Ovary (tissue), 9 donors: ENCODE results near the gene MIGA1. TPM values are rescaled to one million over a fixed set of nuclear protein-coding genes. Genes with fewer than 3 reads are reported as not detected.

Experiments used
- DNase-seq, 5 donors: peaks; one replicate each; pipeline ENCODE4 v3.0.0-alpha.2; 2019 to 2020
- H3K27ac ChIP-seq, 2 donors: fragments of 200-600 bp; one replicate each; pipeline versions ENCODE4 v1.5.1 to v1.8.0; 2019 to 2022
- H3K27me3 ChIP-seq: fragments of 200-600 bp; one replicate; pipeline ENCODE4 v1.8.0; 2022
- H3K36me3 ChIP-seq: fragments of 200-600 bp; sonication (generic); one replicate; pipeline ENCODE4 v1.5.1; 2019
- H3K4me1 ChIP-seq: one replicate; pipeline ENCODE4 v1.8.1; 2013; ENCODE audit warnings: mild to moderate bottlenecking, moderate library complexity; ENCODE audit not compliant: insufficient read depth
- H3K4me3 ChIP-seq: fragments of 200-600 bp; sonication (generic); one replicate; pipeline ENCODE4 v1.5.1; 2017
- H3K9me3 ChIP-seq, 2 donors: fragments of 200-600 bp in 1 of 2; sonication (generic) in 1 of 2; one replicate each; pipeline versions ENCODE4 v1.5.1 to v1.8.1; 2013 to 2019; ENCODE audit warnings: mild to moderate bottlenecking in 1 of 2, moderate library complexity in 1 of 2
- EP300 ChIP-seq: sonication (generic); formaldehyde crosslinking; IDR thresholded peaks from one replicate; pipeline ENCODE4 v1.6.1; 2017; ENCODE audit warnings: antibody characterized with exemption
- POLR2A ChIP-seq: fragments of 450-650 bp; IDR thresholded peaks from one replicate; pipeline ENCODE4 v1.6.1; 2017; ENCODE audit warnings: antibody characterized with exemption, mild to moderate bottlenecking, moderate library complexity
- WGBS, 3 donors: extraction: QIAGEN DNeasy Blood & Tissue Kit in 1 of 3; methylation state at CpG; one replicate each; pipeline versions ENCODE4 v1.1.5 to v1.1.7; 2013 to 2017; 5-methylcytosine and 5-hydroxymethylcytosine counted together
- intact Hi-C, 4 donors: fragments of 100-400 bp; cut with DNase I; formaldehyde crosslinking; loops; one replicate each; pipeline versions ENCODE4 v1.11.0 to v1.15.1; 2022 to 2023
- polyA plus RNA-seq, 2 donors: library from polyadenylated mRNA; stranded (reverse); fragments of 200-250 nt in 1 of 2; fragments of 350-450 nt in 1 of 2; fragmentation: Illumina TruSeq in 1 of 2; extraction: RNeasy Lipid Tissue Mini Kit (QIAGEN cat#74804) in 1 of 2; gene quantifications; one replicate each; pipeline ENCODE4 v1.2.3, GENCODE V29; 2013 to 2014
- total RNA-seq, 7 donors: library from RNA; depleted of rRNA in 2 of 7; stranded (reverse); fragments of >200 nt in 2 of 7; fragmentation: NEBNext Ultra II Directional in 3 of 7; extraction: Animal tissue kit (Norgen Biotek cat#: 25700) in 3 of 7; gene quantifications; one replicate each; pipeline versions ENCODE4 v1.1.0 to v1.2.4, GENCODE V29; 2016 to 2023
- TF ChIP-seq, protein P1 (sequence below), 3 donors: fragments of 450-650 bp in 2 of 3; fragments of 200-600 bp in 1 of 3; IDR thresholded peaks; one replicate each; pipeline versions ENCODE4 v1.5.1 to v1.8.0; 2016 to 2022; ENCODE audit warnings: antibody characterized with exemption in 3 of 3, mild to moderate bottlenecking in 1 of 3
- donor health status: DM: no; HTN: no; CAD: no; lungs with moderate emphysema.
- donor health status: DM: no; HTN: no; CAD: no.
- donor health status: Bipolar disorder and iron deficiency.
- donor health status: DM: yes; HTN: yes; CAD: no.
- donor health status: DM: no; HTN: no; CAD: no.
- donor health status: DM: yes; HTN: yes; CAD: no.

MIGA1 gene
- total and polyA plus RNA-seq, 9 donors = 6.5 to 24.0 (median 18.2) TPM

DNA sequence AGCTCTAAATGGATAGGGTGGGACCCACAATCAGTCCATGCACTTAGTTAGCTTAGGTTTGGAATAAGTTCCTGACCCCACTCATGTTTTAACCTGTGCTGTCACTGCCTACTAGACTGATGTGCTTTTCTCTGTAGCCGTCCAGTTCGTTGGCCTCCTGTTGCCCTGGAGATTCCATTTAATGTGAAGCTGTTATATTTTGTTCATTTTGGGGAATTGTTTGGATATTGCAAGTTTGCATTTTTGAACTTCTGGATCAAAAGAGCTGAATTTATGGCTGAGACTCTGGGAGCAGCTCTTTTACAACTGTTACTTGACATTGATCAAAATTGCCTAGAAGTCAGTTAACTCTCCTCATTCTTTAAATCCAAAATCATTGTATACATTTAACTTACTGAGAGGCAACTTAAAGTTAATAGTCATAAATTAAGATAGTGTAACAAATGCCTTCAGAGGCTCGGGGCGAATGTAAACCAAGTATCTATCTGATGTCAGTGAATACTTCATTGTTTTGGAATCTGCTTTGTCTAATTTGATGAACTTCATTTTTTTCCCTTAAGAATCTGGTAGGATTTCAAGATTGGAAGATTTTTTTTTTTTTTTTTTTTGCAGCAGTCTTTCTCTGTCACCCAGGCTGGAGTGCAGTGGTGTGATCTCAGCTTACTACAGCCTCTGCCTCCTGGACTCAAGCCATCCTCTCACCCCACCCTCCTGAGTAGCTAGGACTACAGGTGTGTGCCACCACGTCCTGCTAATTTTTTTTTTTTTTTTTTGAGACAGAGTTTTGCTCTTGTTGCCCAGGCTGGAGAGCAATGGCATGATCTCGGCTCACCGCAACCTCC is 38.1 kb downstream of the MIGA1 start:
- no peaks in the 10 kb centered on the region for H3K36me3 ChIP-seq
- no peak for DNase-seq
- no peak overlapping the region for H3K4me3 ChIP-seq
- intact Hi-C loops = no loop called here
- TF ChIP-seq EP300 (no peak), POLR2A (no peak)
- TF ChIP-seq, protein P1, sequence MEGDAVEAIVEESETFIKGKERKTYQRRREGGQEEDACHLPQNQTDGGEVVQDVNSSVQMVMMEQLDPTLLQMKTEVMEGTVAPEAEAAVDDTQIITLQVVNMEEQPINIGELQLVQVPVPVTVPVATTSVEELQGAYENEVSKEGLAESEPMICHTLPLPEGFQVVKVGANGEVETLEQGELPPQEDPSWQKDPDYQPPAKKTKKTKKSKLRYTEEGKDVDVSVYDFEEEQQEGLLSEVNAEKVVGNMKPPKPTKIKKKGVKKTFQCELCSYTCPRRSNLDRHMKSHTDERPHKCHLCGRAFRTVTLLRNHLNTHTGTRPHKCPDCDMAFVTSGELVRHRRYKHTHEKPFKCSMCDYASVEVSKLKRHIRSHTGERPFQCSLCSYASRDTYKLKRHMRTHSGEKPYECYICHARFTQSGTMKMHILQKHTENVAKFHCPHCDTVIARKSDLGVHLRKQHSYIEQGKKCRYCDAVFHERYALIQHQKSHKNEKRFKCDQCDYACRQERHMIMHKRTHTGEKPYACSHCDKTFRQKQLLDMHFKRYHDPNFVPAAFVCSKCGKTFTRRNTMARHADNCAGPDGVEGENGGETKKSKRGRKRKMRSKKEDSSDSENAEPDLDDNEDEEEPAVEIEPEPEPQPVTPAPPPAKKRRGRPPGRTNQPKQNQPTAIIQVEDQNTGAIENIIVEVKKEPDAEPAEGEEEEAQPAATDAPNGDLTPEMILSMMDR (IDR thresholded peaks at IDR 0.05) = no peak
- H3K27me3 ChIP-seq = no peaks in the 10 kb centered on the region
- H3K9me3 ChIP-seq = no peaks in the 10 kb centered on the region
- no peak overlapping the region for H3K27ac ChIP-seq
- no peaks in the 10 kb centered on the region for H3K4me1 ChIP-seq
- 76 to 78% (median 78%) methylated on average over 7 of the region's 7 CpGs for WGBS, 3 donors

DNA sequence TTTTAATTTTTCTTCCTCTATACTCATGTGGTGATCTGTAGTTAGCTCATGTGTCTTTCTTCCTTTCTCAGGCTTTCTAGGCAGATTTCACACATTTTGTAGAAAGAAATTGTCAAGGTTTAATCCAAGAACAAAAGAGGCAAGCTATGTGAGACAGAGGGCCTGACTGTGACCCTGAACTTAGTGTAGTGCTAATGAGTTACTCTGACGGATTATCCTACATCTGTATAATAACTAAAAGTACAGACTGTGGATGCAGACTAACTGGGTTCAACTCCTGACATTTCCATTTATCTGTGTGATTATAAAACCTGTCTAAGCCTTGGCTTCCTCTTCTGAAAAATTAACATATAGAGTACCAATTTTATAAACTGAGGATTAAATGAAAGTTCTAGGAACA is 40.7 kb downstream of the MIGA1 start:
- Histone ChIP-seq H3K4me3 (no peak overlapping the region), H3K27ac (no peak overlapping the region), H3K9me3 (no peaks in the 10 kb centered on the region), H3K27me3 (no peaks in the 10 kb centered on the region), H3K4me1 (no peaks in the 10 kb centered on the region), H3K36me3 (no peaks in the 10 kb centered on the region)
- DNase-seq = no peak
- WGBS, 3 donors = 82 to 94% (median 91%) methylated on average over 1 of the region's 1 CpG
- intact Hi-C loops = no loop called here
- TF ChIP-seq EP300 (no peak), POLR2A (no peak)
- TF ChIP-seq, protein P1 (IDR thresholded peaks at IDR 0.05) = no peak

DNA sequence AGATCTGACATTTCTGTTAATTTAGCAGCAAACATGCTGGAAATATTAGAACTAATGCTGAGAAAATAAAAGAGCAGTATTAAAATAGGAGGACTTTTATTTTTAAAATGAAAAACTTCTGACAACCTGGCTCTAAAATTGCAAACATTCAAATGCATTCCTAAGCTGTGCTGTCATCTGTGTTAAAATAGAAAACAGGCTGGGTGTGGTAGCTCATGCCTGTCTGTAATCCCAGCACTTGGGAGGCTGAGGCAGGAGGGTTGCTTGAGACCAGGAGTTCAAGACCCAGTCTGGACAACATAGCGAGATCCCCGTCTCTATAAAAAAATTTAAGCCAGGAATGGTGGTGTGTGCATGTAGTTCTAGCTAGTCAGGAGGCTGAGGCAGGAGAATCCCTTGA is 44.6 kb downstream of the MIGA1 start:
- DNase-seq = no peak
- TF ChIP-seq, protein P1 (IDR thresholded peaks at IDR 0.05) = no peak
- no peak for TF ChIP-seq EP300
- no peak for TF ChIP-seq POLR2A
- Histone ChIP-seq H3K9me3 (no peaks in the 10 kb centered on the region), H3K27ac (no peak overlapping the region), H3K4me1 (no peaks in the 10 kb centered on the region), H3K4me3 (no peak overlapping the region), H3K27me3 (no peaks in the 10 kb centered on the region), H3K36me3 (no peaks in the 10 kb centered on the region)
- intact Hi-C loops = no loop called here
- 42 to 48% (median 42%) methylated on average over 2 of the region's 2 CpGs for WGBS, 3 donors

DNA sequence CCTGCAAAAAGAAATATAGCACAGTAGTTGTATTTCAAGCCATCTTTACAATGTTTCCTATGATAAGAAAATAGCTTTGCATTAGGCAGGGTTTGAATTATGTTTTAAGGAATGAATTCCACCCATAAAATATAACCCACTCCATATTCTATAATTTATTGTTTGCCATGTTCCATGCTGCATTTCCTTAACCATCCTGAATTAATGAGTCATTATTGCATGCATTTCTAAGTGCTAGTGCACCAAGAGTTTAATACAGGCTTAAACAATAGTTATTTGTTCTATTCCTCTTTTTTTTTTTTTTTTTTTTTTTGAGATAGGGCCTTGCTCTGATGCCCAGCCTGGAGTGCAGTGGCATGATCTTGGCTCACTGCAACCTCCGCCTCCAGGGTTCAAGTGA is 45.2 kb downstream of the MIGA1 start:
- TF ChIP-seq, protein P1 (IDR thresholded peaks at IDR 0.05) = no peak
- TF ChIP-seq POLR2A (no peak), EP300 (no peak)
- WGBS, 3 donors = 96 to 100% (median 97%) methylated on average over 1 of the region's 1 CpG
- Histone ChIP-seq H3K4me3 (no peak overlapping the region), H3K9me3 (no peaks in the 10 kb centered on the region), H3K4me1 (no peaks in the 10 kb centered on the region), H3K27ac (no peak overlapping the region), H3K36me3 (no peaks in the 10 kb centered on the region), H3K27me3 (no peaks in the 10 kb centered on the region)
- intact Hi-C loops = no loop called here
- DNase-seq = no peak
